Skeletal muscle cell (primary cell): ENCODE data around the gene CCM2L.

Experiments
- DNase-seq: peaks from one replicate; pipeline ENCODE4 v3.0.0-alpha.2; 2010; ENCODE audit warnings: low read depth
- H3K4me3 ChIP-seq: 2 replicates; pipeline ENCODE4 v1.5.1; 2011; ENCODE audit warnings: low read depth, mild to moderate bottlenecking, control low read depth, low read length, moderate library complexity

Gene CCM2L

DNA sequence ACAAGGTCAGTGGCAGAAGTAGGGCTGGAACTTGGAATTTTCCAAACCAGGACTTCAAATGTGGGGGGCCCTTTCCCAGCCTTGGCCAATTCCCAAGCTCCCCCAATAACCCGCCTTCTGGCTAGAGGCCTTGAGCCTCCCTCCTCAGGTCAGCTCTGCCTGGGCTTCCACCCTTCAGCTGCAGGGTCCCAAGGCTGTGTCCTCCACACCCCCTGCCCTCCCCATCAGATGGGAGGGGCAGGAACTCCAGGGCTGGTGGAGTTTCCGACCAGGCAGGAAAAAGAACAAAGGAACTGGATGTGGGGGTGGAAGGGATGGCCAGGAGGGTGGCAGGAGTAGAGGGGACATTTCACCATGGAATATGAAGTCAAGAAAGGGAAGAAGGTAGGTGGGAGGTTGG is at the start of gene CCM2L:
TSS of gene CCM2L (plus strand) at position 338 of the 400 bp plus-strand sequence. CDS start at position 355, 17 bp downstream.
- no peak within 1 kb of the TSS for H3K4me3 ChIP-seq
- no peak for DNase-seq

GRCh38 chr20:31962761-31963160 is 47.5 kb upstream of the CCM2L start:
- DNase-seq, result no peak
- no peak overlapping the region for H3K4me3 ChIP-seq

DNA sequence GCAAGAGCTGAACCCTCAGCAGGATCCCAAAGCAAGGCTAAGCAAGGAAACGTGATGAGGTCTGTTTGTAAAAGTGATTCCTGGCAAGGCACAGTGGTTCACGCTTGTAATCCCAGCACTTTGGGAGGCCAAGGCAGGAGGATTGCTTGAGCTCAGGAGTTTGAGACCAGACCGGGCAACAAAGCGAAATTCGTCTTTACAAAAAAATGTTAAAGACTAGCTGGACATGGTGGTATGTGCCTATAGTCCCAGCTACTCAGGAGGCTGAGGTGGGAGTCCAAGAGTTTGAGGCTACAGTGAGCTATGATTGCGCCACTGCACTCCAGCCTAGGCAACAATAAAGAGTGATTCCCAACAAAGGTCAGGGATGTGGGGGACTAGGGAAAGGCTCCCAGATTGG is 46.3 kb upstream of the CCM2L start:
- no peak for DNase-seq
- H3K4me3 ChIP-seq, result no peak overlapping the region

DNA sequence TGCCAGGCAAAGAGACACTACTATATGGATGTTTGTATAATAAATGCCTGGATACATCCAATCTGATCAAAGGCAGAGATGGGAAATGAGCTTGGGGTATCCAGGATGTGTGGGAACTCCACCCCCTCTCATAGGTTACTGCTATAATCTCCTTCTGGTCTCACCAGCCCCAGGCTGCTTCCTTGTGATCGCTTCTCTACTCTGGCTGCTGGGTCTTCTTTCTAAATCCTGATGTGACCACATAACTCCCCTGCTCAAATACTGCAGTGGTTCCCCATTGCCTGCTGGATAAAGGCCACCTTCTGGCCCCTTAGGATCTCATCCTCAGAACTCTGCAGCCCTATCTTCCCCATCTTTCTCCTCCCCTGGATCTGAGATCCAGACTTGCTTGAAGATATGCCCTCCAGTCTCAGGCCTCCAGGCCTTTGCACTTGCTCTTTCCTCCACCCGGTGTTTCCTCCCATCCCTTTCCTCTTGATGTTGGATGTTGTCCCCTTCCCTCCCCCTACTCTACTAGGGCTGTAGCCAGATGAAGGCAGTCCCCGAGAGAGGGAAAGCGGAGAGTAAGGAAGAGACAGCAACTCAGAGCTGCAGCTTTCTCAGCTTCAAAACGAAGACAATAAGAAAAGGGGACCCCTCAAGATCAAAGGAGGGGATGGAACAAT is 43.1 kb upstream of the CCM2L start:
- no peak for DNase-seq
- H3K4me3 ChIP-seq, result no peak overlapping the region

- no peak for DNase-seq
- peak within 1 kb of the TSS; percentile 22 for H3K4me3 ChIP-seq
These were observed 42.4 kb upstream of the CCM2L start, which contains the start of gene XKR7 for GRCh38 chr20:31967830-31968249. TSS of gene XKR7 (plus strand) at chr20:31968151. CDS start at chr20:31968176, 25 bp downstream.

GRCh38 chr20:31968291-31969126 is 41.7 kb upstream of the CCM2L start:
- peak; percentile 13 for DNase-seq
- H3K4me3 ChIP-seq, result no peak overlapping the region

- H3K4me3 ChIP-seq, result no peak overlapping the region
- no peak for DNase-seq
These were observed 40.2 kb upstream of the CCM2L start for GRCh38 chr20:31969991-31970390.

GRCh38 chr20:31972471-31973021 is 37.7 kb upstream of the CCM2L start:
- no peak for DNase-seq
- no peak overlapping the region for H3K4me3 ChIP-seq

DNA sequence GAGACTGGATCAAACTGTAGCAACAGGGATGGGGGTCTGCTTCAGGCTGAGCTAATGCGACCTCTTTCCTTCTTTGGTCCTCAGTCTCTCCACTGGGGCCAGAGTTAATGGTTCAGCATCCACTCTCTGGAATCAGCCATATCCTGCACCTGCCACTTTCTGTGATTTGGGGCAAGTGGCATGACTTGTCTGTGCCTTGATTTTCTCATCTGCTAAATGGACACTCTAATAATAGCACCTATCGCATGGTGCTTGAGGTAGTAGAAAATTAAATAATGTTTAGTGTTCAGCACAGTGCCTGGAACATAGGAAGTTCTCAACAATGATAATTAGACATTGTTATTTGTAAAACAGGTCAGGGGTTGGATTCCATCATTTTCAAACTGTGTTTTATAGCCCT is 35.9 kb upstream of the CCM2L start:
- DNase-seq, result no peak
- H3K4me3 ChIP-seq, result no peak overlapping the region

DNA sequence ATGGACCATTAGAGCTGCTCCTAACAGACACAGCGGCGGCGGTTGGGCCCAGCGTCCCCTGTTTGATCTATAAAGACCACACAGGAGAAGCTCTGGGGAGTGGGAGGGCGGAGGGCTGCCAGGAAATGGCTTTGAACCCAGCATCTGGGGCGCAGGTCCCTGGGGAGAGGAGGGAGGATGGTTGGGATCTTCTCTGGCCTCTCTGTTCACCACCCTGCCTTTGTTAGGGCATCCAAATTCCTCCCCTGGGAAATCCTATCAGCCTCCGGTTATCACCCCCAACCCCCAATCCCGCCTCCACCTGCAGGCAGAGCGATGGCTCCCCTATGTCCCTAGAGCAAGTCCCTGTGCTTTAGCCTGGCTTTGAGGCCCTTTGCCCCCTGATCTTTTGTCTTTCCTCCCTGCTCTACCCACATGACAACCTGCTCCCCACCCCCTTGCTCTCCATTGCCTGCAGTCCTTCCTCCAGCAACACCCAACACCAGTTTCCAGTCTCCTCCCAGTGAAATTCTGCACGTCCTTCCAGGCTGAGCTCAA is 35.2 kb upstream of the CCM2L start:
- no peak overlapping the region for H3K4me3 ChIP-seq
- no peak for DNase-seq

DNA sequence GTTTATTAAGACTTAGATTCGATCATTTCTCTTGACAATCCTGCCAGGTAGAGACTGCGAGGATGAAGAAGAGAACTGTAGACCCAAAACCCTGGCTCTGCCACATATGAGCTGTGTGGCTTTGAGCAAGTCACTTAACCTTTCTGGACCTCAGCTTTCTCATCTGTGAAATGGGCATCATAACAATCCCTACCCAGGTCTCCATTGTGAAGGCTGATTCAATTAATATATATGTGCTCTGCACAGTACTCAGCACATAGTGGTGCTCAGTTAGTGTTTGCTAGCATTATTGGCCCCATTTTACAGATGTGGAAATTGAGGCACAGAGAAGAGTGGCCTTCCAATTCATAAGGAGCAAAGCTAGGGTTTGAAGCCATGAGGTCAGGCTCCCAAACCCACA is 34.4 kb upstream of the CCM2L start:
- H3K4me3 ChIP-seq, result no peak overlapping the region
- DNase-seq, result no peak

DNA sequence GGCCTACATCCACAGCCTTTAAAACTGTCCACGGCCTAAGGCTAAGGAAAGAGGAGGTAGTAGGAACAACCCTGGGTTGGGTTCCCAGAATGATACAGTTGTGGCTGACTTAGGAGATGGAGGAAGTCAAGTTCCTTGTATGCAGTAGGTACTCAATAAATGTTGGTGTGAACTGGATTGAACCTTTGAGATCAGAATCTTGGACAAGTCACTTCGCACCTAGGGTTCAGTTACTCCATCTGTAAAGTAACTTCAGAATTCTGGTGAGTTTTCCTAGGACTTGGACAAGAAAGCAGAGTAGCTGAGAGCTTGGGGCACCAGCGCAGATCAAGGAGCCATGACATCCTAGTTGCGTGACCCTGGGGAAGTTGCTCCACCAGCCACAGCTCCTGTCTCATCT is 33.2 kb upstream of the CCM2L start:
- H3K4me3 ChIP-seq, result no peak overlapping the region
- no peak for DNase-seq

GRCh38 chr20:31979713-31980426 is 30.4 kb upstream of the CCM2L start:
- DNase-seq, result no peak
- H3K4me3 ChIP-seq, result no peak overlapping the region

DNA sequence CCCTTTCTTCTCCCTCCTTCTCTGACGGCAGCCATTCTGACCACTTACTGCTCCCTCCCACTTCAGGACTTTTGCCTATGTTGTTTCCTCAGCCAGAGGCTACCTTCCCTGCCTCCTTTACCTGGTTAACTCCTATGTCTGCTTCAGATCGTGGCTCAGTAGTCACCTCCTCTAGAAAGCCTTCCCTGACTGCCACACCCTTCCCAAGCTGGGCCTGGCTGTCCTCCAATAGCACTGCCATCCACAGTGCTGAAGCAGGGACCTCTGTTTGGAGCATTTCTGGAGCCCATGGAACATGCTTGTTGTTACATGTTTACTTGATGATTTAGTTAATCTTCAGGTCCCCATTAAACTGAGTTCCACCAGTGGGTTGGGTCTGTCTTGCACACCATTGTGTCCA is 28.5 kb upstream of the CCM2L start:
- no peak overlapping the region for H3K4me3 ChIP-seq
- no peak for DNase-seq

GRCh38 chr20:31984981-31985471 is 25.2 kb upstream of the CCM2L start:
- no peak overlapping the region for H3K4me3 ChIP-seq
- DNase-seq, result no peak

- no peak for DNase-seq
- no peak overlapping the region for H3K4me3 ChIP-seq
These were observed 22.5 kb upstream of the CCM2L start for GRCh38 chr20:31987744-31988143.

DNA sequence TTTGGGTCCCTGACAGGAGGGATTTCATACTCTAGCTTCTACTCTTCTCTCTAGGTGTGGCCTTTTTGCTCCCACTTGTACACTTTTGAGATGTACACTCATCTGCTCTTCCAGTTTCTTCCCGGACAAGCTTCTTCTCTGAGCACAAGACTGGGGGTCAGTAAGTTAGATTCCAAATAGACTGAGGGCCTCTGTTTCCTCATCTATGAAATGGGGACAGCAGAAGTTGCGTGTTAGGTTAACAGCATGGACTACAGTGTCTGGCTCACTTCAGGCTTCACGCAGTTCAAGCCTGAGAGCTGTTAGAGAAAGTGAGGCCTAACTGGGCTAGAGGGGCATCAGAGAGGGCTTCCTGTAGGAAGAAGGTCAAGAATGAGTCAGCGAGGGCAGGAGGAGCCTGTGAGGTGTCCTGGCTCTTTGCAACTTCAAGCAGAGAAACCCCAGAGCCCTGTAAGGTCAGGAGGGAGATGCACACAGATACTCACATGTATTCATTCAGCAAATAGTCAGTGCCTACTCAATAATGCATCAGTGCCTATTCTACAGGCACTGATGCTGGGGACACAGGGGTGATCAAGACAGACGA is 21.7 kb upstream of the CCM2L start:
- H3K4me3 ChIP-seq, result no peak overlapping the region

GRCh38 chr20:31989030-31989645 is 21.1 kb upstream of the CCM2L start:
- no peak overlapping the region for H3K4me3 ChIP-seq
- no peak for DNase-seq

More for the DNA sequence above, 21.7 kb upstream of the CCM2L start:
- no peak for DNase-seq
